Osteoblast (primary cell): Measurements from ENCODE around the gene PRPF39. TPM values are rescaled to one million over a fixed set of nuclear protein-coding genes. Genes with fewer than 3 reads are reported as not detected.

Source experiments
- DNase-seq: peaks from one replicate; pipeline ENCODE4 v3.0.0; 2011; ENCODE audit warnings: low spot score, mixed read lengths; ENCODE audit not compliant: insufficient read length; ENCODE audit errors: missing footprints
- H2AFZ ChIP-seq: 2 replicates; pipeline ENCODE4 v1.6.0; 2011; ENCODE audit warnings: mild to moderate bottlenecking, low read length
- H3K27ac ChIP-seq: 2 replicates; pipeline ENCODE4 v1.5.1; 2011; ENCODE audit warnings: mild to moderate bottlenecking, low read depth, low read length, moderate library complexity
- H3K27me3 ChIP-seq: 2 replicates; pipeline ENCODE4 v1.6.0; 2012; ENCODE audit warnings: mild to moderate bottlenecking, control low read depth, inconsistent platforms, low read length, moderate library complexity; ENCODE audit not compliant: insufficient read depth
- H3K36me3 ChIP-seq: 2 replicates; pipeline ENCODE4 v1.5.1; 2011; ENCODE audit warnings: mild to moderate bottlenecking, low read length, control low read depth, moderate library complexity; ENCODE audit not compliant: insufficient read depth
- H3K4me1 ChIP-seq: 2 replicates; pipeline ENCODE4 v1.5.1; 2011; ENCODE audit warnings: mild to moderate bottlenecking, low read length, control low read depth, moderate library complexity; ENCODE audit not compliant: insufficient read depth
- H3K4me2 ChIP-seq: 2 replicates; pipeline ENCODE4 v1.6.0; 2011; ENCODE audit warnings: mild to moderate bottlenecking, low read length; ENCODE audit not compliant: insufficient read depth
- H3K4me3 ChIP-seq: fragments of 200-600 bp; sonication (generic); 3 replicates; pipeline ENCODE4 v1.5.1; 2012; ENCODE audit warnings: mild to moderate bottlenecking, low read length, inconsistent platforms; ENCODE audit not compliant: insufficient read depth
- H3K79me2 ChIP-seq: 2 replicates; pipeline ENCODE4 v1.6.0; 2012; ENCODE audit warnings: mild to moderate bottlenecking, low read length, control low read depth, inconsistent platforms; ENCODE audit not compliant: insufficient read depth
- H3K9me3 ChIP-seq: 2 replicates; pipeline ENCODE4 v1.5.1; 2011; ENCODE audit warnings: low read depth, low read length, control low read depth
- H4K20me1 ChIP-seq: 2 replicates; pipeline ENCODE4 v1.6.0; 2012; ENCODE audit warnings: mild to moderate bottlenecking, low read length, control low read depth; ENCODE audit not compliant: insufficient read depth
- CTCF ChIP-seq: IDR thresholded peaks from 2 replicates; pipeline ENCODE4 v1.5.1; 2011; ENCODE audit warnings: mild to moderate bottlenecking, low read depth, low read length, moderate library complexity; ENCODE audit errors: extremely low read depth
- total RNA-seq: library from RNA; depleted of rRNA; stranded (reverse); fragments of >200 nt; gene quantifications from 2 replicates; pipeline ENCODE4 v1.2.3, GENCODE V29; 2012

The PRPF39 gene
- total RNA-seq, 1 donor, result 35.1 TPM

GRCh38 chr14:45057881-45058364 lies 26.0 kb upstream of the PRPF39 start:
- Histone ChIP-seq H4K20me1 (no peaks in the 10 kb centered on the region), H3K9me3 (peaks cover 2% of the 10 kb centered on the region), H3K4me2 (no peak overlapping the region), H3K4me3 (no peak overlapping the region), H3K27ac (no peak overlapping the region), H3K27me3 (no peaks in the 10 kb centered on the region), H3K4me1 (no peaks in the 10 kb centered on the region), H3K36me3 (peaks cover 15% of the 10 kb centered on the region), H2AFZ (no peak overlapping the region), H3K79me2 (peaks cover 11% of the 10 kb centered on the region)
- DNase-seq, result no peak
- TF ChIP-seq CTCF, result no peak

GRCh38 chr14:45060551-45060950 lies 23.4 kb upstream of the PRPF39 start:
- Histone ChIP-seq H3K4me3 (no peak overlapping the region), H2AFZ (no peak overlapping the region), H3K27ac (no peak overlapping the region), H3K27me3 (no peaks in the 10 kb centered on the region), H3K79me2 (peaks cover 19% of the 10 kb centered on the region), H3K36me3 (peaks cover 5% of the 10 kb centered on the region), H3K4me2 (no peak overlapping the region), H3K9me3 (peaks cover 2% of the 10 kb centered on the region), H4K20me1 (no peaks in the 10 kb centered on the region), H3K4me1 (no peaks in the 10 kb centered on the region)
- TF ChIP-seq CTCF, result no peak
- no peak for DNase-seq

- Histone ChIP-seq H3K27ac (no peak overlapping the region), H3K27me3 (no peaks in the 10 kb centered on the region), H3K4me1 (no peaks in the 10 kb centered on the region), H3K4me3 (no peak overlapping the region), H2AFZ (no peak overlapping the region), H3K36me3 (peaks cover 6% of the 10 kb centered on the region), H4K20me1 (no peaks in the 10 kb centered on the region), H3K79me2 (peaks cover 12% of the 10 kb centered on the region), H3K4me2 (no peak overlapping the region), H3K9me3 (no peaks in the 10 kb centered on the region)
- TF ChIP-seq CTCF, result no peak
- no peak for DNase-seq
Observed at GRCh38 chr14:45065540-45065939, 18.4 kb upstream of the PRPF39 start.

- DNase-seq, result no peak
- TF ChIP-seq CTCF, result no peak
- H3K79me2 ChIP-seq, result peaks cover 12% of the 10 kb centered on the region
- H3K27me3 ChIP-seq, result no peaks in the 10 kb centered on the region
- no peak overlapping the region for H3K4me3 ChIP-seq
- no peak overlapping the region for H2AFZ ChIP-seq
- H3K9me3 ChIP-seq, result no peaks in the 10 kb centered on the region
- no peaks in the 10 kb centered on the region for H4K20me1 ChIP-seq
- no peak overlapping the region for H3K27ac ChIP-seq
- H3K36me3 ChIP-seq, result peaks cover 6% of the 10 kb centered on the region
- no peak overlapping the region for H3K4me2 ChIP-seq
- H3K4me1 ChIP-seq, result no peaks in the 10 kb centered on the region
Observed at GRCh38 chr14:45065956-45066355, 18.0 kb upstream of the PRPF39 start.
